Mucosa of descending colon (tissue), 3 donors: ENCODE results near the gene SFMBT1. TPM values are rescaled to one million over a fixed set of nuclear protein-coding genes. Genes with fewer than 3 reads are reported as not detected.

Source experiments
- ATAC-seq: fragments of 200-7000 bp; cut with Tn5 transposase; one replicate; pipeline ENCODE4 v1.9.1; 2020; ENCODE audit warnings: mild to moderate bottlenecking, moderate library complexity
- DNase-seq, 3 donors: peaks; one replicate each; pipeline ENCODE4 v3.0.0-alpha.2; 2020
- H3K36me3 ChIP-seq: fragments of 200-600 bp; one replicate; pipeline ENCODE4 v1.8.0; 2021; ENCODE audit warnings: low read depth, mild to moderate bottlenecking
- H3K4me1 ChIP-seq: fragments of 200-600 bp; one replicate; pipeline ENCODE4 v1.8.0; 2021; ENCODE audit warnings: low read depth, mild to moderate bottlenecking
- H3K4me3 ChIP-seq: fragments of 200-600 bp; one replicate; pipeline ENCODE4 v1.8.0; 2021; ENCODE audit warnings: mild to moderate bottlenecking
- H3K9me3 ChIP-seq: fragments of 200-600 bp; one replicate; pipeline ENCODE4 v1.8.0; 2021; ENCODE audit warnings: mild to moderate bottlenecking
- intact Hi-C, 2 donors: fragments of 100-400 bp; cut with DNase I in 1 of 2; cut with micrococcal nuclease in 1 of 2; formaldehyde crosslinking; loops; one replicate each; pipeline versions ENCODE4 v1.11.0 to v1.11.1; 2022; cut with DNase I, micrococcal nuclease
- total RNA-seq, 3 donors: library from RNA; stranded (reverse); fragmentation: NEBNext Ultra II Directional in 2 of 3; extraction: Animal tissue kit (Norgen Biotek cat#: 25700) in 2 of 3; gene quantifications; one replicate each; pipeline versions ENCODE4 v1.2.1 to v1.2.4, GENCODE V29; 2021 to 2023
- TF ChIP-seq, protein P1 (sequence below): fragments of 200-600 bp; IDR thresholded peaks from one replicate; pipeline ENCODE4 v1.8.0; 2022; ENCODE audit warnings: antibody characterized with exemption, mild to moderate bottlenecking
- donor health status: DM: no; HTN: no; CAD: no; lungs with moderate emphysema.
- donor health status: DM: no; HTN: no; CAD: no.
- donor health status: DM: no; HTN: yes; CAD: no.

SFMBT1 gene
- total RNA-seq, 3 donors from 2014 or later: 19.7 to 22.8 (median 19.8) TPM

DNA sequence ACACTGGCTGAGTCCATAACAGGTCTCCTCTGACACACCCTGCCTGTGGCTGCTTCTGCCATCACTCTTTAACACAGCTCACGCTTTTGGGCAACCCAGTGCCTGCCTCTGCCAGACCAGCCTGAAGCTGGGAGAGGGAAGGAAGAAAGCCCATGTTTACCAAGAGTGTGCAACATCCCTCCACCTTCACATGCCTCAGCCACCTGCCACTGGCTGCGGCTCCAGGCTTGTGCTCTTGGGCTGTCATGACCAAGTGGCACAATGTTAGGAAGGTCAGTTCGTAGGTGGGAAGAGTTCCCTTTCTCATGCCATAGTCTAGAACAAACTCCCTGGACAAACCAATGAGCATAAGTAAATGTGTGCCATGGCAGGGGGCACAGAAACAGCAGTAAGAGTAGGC, 168.8 kb downstream of the SFMBT1 start:
- no peak for ATAC-seq
- Histone ChIP-seq H3K9me3 (no peaks in the 10 kb centered on the region), H3K36me3 (no peaks in the 10 kb centered on the region), H3K4me1 (peaks cover 8% of the 10 kb centered on the region), H3K4me3 (no peak overlapping the region)
- TF ChIP-seq, protein P1, sequence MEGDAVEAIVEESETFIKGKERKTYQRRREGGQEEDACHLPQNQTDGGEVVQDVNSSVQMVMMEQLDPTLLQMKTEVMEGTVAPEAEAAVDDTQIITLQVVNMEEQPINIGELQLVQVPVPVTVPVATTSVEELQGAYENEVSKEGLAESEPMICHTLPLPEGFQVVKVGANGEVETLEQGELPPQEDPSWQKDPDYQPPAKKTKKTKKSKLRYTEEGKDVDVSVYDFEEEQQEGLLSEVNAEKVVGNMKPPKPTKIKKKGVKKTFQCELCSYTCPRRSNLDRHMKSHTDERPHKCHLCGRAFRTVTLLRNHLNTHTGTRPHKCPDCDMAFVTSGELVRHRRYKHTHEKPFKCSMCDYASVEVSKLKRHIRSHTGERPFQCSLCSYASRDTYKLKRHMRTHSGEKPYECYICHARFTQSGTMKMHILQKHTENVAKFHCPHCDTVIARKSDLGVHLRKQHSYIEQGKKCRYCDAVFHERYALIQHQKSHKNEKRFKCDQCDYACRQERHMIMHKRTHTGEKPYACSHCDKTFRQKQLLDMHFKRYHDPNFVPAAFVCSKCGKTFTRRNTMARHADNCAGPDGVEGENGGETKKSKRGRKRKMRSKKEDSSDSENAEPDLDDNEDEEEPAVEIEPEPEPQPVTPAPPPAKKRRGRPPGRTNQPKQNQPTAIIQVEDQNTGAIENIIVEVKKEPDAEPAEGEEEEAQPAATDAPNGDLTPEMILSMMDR: no peak
- DNase-seq: no peak
- intact Hi-C loops: no loop called here

DNA sequence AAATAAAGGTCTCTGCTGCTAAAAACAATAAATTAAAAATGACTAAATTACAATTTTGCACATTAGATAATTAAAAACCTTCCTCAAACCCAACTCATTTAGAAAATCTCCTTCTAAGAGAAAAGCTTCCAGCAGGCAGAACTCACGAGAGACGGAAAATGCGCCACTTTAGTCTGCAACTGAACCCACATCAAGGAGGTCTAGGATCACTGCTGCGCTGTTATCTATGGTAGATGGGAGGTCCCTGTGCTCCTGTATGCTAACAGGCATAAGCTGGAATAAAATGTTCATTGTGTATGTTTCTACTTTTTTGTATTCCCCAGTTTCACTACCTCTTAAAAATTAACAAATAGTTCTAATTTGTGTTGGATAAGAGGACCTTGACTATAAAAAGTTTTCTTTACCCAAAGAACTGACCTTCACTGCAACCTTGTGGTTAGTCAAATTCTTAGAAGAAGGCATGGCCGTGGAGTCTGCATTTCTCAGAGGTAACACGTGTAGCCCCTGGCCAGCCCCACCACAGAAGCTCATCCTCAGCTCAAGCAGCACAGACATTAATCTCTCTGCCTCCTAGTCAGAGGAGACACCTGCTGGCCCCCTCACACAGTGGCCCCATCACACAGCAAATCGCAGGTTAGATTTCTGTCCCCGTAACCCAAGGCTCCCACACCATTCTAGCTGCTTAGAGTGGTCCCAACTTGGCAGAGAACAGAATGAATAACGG, 170.8 kb downstream of the SFMBT1 start:
- Histone ChIP-seq H3K4me1 (peaks cover 8% of the 10 kb centered on the region), H3K9me3 (no peaks in the 10 kb centered on the region), H3K4me3 (no peak overlapping the region), H3K36me3 (no peaks in the 10 kb centered on the region)
- intact Hi-C loops: no loop called here
- no peak for DNase-seq
- ATAC-seq: no peak
- TF ChIP-seq, protein P1: no peak

DNA sequence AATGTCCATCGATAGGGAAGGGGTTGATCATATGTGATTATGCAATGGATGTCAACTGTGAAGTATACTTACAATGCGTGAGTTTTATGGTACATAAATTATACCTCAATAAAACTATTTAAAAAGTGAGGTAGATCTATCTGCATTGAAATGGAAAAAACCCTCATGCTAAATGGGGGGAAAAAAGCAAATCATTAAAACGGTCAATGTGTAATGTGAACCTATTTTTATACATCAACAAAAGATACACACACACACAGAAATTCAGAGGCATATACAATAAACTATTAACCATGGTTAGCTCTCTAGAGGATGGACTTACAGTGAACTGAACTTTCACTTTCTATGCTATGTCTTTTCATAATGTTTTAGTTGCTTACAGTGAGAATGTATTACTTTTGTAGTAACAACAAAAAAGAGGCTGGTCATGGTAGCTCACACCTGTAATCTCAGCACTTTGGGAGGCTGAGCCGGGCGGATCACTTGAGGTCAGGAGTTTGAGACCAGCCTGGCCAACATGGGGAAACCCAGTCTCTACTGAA, 171.6 kb downstream of the SFMBT1 start:
- Histone ChIP-seq H3K9me3 (no peaks in the 10 kb centered on the region), H3K4me3 (no peak overlapping the region), H3K36me3 (no peaks in the 10 kb centered on the region), H3K4me1 (peaks cover 8% of the 10 kb centered on the region)
- peak; percentile 48 for ATAC-seq
- DNase-seq: no peak
- intact Hi-C loops: no loop called here
- TF ChIP-seq, protein P1: no peak

DNA sequence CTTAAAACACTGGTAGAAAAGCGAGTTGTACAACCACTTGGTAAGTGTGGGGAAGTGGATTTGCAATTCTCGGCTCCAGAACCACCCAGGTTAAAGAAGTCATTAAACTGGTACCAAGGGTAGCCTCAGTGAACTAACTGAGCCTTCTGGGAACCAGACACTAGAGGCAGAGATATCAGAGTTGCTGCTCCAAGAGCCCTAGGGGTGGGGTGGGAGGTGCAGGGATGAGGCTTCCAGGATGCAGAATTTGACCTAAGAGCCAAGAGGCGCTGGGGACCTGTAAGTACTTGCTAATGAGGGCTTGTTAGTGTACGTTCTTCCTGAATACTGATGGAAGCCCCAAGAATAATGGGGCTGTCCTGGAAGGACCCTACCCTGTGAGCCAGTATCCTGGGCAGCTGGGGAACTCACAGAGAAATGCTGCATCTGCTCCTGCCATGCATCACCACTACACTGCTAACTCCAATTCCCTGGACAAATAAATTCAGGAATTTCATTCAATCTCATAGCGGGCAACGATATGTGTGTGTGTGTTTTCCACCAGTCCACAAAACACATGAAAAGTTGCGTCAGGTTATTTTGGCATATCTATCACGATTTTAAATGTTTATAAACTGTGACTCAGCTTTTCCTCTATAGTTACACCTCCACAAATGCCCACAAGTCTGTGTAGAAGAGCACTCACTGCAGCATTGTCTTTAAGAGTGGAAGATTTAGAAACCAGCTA, 172.3 kb downstream of the SFMBT1 start:
- Histone ChIP-seq H3K36me3 (no peaks in the 10 kb centered on the region), H3K9me3 (no peaks in the 10 kb centered on the region), H3K4me1 (peaks cover 8% of the 10 kb centered on the region), H3K4me3 (no peak overlapping the region)
- intact Hi-C loops: no loop called here
- DNase-seq (no peak), ATAC-seq (peak; percentile 52)
- TF ChIP-seq, protein P1: no peak

DNA sequence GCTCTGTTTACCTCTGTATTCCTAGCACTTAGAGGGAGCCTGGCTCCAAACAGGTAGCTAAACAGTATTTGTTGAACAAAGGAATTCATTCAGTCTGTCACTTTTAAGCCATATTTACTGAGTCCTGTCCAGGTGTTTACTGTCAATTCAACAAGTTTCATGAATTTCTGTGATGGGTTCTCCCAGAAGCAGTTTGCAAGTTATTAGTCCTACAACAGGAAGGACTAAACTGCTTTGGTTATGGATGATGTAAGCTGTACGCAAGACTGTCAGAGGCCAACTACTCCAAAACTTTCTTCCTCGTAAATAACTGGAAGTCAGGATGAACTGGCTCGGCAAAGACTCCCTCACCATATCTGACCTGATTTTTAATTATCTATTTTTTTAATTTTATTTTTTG, 173.6 kb downstream of the SFMBT1 start:
- Histone ChIP-seq H3K4me3 (no peak overlapping the region), H3K36me3 (no peaks in the 10 kb centered on the region), H3K4me1 (peaks cover 8% of the 10 kb centered on the region), H3K9me3 (no peaks in the 10 kb centered on the region)
- TF ChIP-seq, protein P1: no peak
- DNase-seq (no peak), ATAC-seq (no peak)
- intact Hi-C loops: no loop called here
